Fibroblast of skin of scalp (primary cell): ENCODE results near the gene LRP5.

ENCODE experiments used
- DNase-seq: peaks from one replicate; pipeline ENCODE4 v3.0.0-alpha.2; 2013

Gene LRP5

GRCh38 chr11:68309621-68310185, 2.7 kb upstream of the LRP5 start:
- no peak for DNase-seq

GRCh38 chr11:68311160-68312116, 953 bp upstream of the LRP5 start:
- no peak for DNase-seq

- DNase-seq: no peak
Measured at GRCh38 chr11:68312780-68313573, 586 bp downstream of the LRP5 start.

- DNase-seq: peak; percentile 22
Measured at GRCh38 chr11:68313574-68314202, 1.3 kb downstream of the LRP5 start.

GRCh38 chr11:68314203-68315170, 2.1 kb downstream of the LRP5 start:
- DNase-seq: peak; percentile 23

GRCh38 chr11:68315171-68315920, 3.0 kb downstream of the LRP5 start:
- DNase-seq: no peak

- DNase-seq: no peak
Measured at GRCh38 chr11:68317147-68317785, 4.9 kb downstream of the LRP5 start.

- DNase-seq: no peak
Measured at GRCh38 chr11:68321293-68322051, 9.1 kb downstream of the LRP5 start.

GRCh38 chr11:68322052-68322430, 9.7 kb downstream of the LRP5 start:
- DNase-seq: no peak

- no peak for DNase-seq
Measured at GRCh38 chr11:68324241-68324640, 11.8 kb downstream of the LRP5 start.

- no peak for DNase-seq
Measured at GRCh38 chr11:68324695-68325094, 12.3 kb downstream of the LRP5 start.

- DNase-seq: no peak
Measured at GRCh38 chr11:68325183-68325906, 13.0 kb downstream of the LRP5 start.

GRCh38 chr11:68325907-68326220, 13.5 kb downstream of the LRP5 start:
- no peak for DNase-seq

GRCh38 chr11:68326334-68327215, 14.2 kb downstream of the LRP5 start:
- DNase-seq: no peak

GRCh38 chr11:68327586-68328370, 15.4 kb downstream of the LRP5 start:
- no peak for DNase-seq

GRCh38 chr11:68328374-68329091, 16.1 kb downstream of the LRP5 start:
- no peak for DNase-seq
